Stimulated activated CD4-positive, alpha-beta T cell treated with anti-CD3 and anti-CD28 coated beads, TNF-alpha, amount 100 ng/mL, for 48 hours (primary cell): ENCODE results near the gene SMPD3.
A peak's percentile ranks its signal among the peaks of the same experiment; 100 is the strongest.

ENCODE experiments used
- DNase-seq, 3 donors: peaks; one replicate each; pipeline ENCODE4 v3.0.0-alpha.2; 2020; ENCODE audit warnings: low read depth in 3 of 3

The SMPD3 gene

DNA sequence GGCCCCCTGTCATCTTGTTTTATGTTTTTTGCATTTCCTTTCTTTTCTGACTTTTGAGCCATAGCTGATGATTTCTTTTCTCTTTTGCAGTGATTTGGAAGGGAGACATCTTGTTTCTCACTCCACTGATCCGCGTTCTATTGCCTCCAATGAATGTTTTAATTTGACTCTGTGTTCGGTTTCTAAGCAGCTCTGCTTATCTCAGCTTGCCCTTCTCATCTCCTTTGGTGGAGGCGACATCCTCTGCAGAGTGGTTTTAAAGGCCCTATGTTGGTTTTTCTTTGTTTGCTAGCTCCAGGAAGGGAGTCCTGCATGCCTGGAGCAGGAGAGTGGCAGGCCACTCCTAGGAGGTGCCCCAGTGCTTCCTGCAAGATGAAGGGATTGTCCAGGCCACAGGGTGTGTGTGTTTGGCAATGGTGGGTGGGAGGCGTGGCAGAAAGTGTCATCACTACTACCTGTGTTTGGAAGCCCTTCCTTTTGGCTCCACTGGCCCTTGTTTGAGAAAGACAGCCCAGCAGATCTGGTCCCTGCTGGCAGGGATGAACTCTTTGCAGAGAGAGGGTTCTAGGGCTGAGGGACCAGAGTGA lies 13.6 kb downstream of the SMPD3 start:
- DNase-seq: no peak

DNA sequence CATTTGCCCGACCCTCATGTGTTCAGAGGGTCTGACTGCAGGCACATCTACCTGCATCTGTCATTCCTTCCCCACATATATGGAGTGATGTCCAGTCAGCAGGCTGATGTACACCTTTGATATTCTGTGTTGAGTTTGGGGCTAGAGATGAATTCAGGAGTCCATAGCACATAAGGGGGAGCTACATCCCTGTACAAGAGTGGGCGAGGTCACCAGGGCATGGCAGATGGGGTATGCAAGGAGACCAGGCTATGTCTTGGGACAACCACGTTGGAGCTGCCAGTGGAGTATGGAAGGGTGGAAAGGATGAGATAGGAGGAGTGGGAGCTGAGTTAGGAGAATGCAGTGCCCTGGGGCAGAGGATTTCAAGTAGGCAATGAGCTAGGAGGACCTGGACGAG lies 15.0 kb downstream of the SMPD3 start:
- no peak for DNase-seq

DNA sequence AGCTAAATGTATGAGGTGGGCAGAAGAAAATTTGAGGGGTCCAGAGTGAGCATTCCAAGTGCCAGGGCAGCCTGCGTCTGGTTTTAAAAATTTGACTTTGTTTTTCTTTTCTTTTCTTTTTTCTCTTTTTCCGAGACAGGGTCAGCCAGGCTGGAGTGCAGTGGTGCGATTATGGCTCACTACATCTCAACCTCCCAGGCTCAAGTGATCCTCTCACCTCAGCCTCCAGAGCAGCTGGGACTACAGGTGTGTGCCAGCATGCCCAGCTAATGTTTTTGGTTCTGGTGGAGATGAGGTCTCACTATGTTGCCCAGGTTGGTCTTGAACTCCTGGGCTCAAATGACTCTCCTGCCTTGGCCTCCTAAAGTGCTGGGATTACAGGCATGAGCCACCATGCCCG lies 15.6 kb downstream of the SMPD3 start:
- DNase-seq: no peak

DNA sequence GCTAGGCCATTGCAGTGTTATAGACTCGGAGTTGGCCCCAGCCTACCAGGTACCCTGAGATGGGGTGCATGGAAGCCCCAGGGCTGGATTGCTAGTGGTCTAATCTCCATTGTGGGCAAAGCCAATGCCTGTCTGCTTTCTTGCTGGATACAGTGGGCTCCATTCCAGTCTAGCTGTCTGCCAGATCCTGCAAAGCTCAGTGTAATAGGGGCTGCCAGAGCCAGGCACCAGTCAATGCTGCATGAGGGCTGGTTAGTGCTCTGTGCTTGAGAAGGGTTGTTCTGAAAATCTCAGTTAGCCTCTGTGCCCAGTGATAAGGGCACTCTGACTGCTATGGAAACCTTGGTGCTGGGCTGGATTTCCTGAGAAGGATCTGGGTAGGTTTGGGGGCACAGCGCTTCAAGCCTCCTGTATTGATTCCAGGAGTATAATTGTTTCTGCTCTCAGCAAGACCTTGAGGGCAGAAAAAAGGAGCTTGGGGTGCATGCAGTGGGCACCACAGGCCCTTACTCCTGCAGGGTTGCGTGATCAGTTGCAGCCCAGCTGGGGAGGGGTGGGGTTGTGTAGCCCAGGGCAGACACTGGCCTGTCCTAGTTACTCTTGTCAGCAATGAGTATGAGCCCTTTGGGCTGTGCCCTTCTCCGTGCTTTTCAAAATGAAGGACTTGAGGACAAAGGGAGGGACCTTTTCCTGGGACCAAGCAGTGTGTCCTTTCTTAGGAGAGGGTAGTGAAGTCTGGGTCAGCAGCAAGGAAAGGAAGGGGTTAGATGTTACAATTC lies 19.0 kb downstream of the SMPD3 start:
- DNase-seq: no peak

DNA sequence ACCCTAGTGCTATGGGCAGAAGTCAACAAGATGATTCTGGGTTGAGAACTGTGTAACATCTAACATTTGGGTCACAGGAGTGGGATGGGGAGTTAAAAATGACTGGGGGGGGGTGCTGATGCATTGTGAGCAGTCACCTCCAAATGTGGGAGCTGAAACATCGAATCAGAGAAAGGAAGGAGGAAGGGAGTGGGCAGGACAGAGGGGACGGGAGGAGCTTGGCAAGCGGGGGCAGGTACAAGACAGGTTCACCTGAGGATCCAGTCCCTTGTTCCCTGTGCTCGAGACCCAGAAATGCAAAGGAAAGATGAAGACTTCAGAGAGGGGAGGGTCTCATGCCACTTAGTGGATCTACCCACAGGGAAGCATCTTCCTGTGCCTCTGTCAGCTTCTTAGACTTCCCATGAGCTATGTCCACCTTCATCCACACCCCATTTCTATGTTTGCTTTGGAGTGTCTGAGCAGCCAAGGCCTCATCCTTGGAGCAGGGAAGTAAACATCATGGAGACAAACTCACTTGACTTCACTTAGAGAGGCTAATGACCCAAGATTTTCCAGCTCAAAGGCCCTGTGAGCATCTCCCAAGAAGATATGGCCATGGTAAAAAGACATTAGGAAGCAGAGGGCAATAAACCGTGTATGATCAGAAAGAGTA lies 20.5 kb downstream of the SMPD3 start:
- no peak for DNase-seq

DNA sequence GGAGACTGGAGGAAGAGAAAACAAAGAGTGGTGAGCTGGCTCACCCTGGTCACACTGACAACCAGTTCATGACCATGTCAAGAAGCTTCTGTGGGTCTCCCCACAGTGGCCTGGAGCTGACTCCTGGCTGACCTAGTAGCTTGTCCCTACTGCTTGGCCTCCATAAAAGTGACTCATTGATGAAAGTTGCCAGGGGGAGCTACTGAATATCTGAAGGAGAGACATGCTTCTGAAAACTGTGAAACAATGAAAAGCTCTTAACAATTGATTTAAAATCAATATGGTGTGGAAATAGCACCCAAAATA lies 22.0 kb downstream of the SMPD3 start:
- DNase-seq: no peak

DNA sequence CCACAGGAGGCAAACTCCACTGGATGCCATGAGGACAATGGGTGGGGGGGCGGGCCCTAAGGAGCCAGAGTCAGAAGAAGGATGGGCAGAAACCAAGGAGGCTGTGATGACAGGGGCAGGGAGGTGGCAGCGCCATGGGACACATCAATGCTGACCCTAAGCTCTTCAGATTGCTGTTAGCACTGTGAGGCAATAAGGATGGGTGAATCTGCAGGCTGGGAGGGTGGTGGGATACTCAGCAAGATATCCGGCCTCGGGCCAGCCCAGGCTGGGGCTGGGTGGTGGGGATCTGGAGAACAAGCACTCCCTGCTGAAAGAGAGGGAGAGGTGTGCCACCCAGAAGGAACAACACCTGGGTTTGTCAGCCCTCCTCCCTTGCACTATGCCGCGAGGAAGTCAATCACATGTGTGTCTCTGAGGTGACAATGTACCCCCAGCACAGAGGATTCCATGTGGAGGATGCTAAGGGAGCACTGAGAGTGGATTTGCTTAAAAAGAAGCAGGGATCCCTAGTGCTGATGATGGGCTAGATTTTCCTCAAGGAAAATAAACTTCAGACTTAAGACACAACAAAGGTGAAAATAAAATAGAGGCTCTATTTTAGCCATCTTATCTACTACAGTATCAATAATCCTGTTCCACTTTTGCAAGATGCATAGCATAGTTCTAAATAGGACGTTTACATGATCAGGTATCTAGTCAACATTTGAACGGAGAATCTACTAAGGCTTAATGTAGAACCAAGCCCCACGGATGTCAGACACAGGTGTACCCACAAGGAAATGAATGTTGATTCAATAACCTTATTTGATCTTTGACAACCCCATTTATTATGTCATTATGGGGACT lies 22.6 kb downstream of the SMPD3 start:
- DNase-seq: no peak

DNA sequence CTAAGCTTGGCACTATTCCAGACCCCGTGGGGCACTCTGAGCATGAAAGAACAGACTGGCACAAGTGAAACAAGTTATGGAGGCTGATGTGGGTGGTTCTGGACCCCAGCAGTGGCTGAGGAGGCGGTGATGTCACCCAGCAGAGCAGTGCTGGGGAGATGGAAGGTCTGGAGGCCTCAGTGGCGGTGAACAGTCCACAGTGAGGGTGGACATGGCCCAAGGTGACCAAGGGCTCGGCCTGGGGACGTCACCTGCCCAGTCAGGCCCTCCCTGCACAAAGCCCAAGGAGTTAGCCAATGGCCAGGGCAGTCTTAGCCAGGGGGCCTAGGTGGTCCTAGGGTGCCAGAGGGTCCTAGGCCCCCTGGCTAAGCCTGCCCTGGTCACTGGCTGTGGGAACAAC lies 24.5 kb downstream of the SMPD3 start:
- no peak for DNase-seq

DNA sequence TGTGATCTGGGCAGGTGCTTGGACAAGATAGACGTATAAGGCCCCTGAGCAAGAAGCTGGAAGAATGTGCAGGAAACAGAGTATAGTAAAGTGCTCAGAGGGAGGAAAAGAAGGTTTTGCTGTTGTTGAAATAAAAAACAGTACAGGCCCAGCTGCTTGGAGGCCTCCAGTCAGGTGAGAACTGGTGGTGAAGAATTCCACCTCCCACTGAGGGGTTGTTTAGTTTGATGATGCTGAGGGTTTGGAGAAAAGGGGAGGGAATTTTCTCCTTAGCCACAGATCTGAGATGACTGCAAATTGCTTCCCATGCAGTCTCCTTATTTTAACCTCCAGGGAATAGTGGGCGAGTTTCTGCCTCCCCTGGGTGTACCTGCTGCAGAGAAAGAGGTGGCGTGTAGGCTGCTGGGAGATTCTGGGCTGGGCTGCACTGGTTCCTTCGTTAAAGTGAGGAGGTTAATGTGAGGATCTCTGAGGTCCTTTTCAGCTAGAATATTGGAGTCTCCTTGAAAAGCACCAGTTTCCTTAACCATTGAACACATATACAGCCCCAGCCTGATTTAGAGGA lies 25.8 kb downstream of the SMPD3 start:
- no peak for DNase-seq

DNA sequence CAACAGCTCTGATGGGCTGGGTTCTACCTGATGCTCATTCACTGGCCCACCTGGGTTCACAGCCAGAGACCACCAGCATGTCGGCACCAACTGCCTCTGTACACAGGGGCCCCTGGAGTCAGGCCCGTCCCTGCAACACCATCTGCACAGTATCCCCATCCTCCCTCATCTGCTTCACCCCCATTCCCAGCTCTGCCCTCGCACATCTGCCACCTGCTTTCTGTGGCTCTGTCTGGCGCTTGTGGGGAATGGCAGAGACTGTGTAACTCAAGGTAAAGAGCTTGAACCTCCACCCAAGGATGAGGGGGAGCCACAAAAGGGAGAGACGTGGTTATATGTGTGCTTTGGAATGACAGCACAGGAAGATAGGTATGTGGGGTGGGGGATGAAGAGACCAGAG lies 27.2 kb downstream of the SMPD3 start:
- DNase-seq: no peak

DNA sequence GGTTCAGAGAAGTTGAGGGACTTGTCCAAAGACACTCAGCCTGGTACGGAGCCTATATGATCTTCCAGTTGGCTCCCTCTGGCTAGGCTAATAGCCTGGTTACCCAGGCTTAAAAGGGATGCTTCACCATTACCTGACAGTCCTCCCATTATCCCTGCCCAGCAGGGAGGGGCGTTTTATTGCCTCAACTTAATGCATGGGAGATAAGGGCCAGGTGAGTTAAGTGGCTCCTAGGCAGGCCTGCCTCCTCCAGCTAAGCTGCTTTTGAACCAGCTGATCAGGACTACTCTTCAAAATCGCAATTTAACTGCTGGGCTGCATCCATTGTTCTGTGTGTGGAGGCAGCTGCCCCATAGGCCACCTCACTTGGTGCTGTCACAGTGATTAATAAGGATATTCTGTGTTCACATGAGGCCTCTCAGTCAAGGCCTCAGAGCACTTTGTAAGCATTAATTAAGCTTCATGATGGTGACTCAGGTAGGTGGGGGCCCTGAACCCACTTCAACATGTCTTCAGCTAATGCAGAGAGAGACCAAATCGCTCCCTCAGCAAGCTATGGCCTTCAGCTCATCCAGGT lies 27.9 kb downstream of the SMPD3 start:
- no peak for DNase-seq

DNA sequence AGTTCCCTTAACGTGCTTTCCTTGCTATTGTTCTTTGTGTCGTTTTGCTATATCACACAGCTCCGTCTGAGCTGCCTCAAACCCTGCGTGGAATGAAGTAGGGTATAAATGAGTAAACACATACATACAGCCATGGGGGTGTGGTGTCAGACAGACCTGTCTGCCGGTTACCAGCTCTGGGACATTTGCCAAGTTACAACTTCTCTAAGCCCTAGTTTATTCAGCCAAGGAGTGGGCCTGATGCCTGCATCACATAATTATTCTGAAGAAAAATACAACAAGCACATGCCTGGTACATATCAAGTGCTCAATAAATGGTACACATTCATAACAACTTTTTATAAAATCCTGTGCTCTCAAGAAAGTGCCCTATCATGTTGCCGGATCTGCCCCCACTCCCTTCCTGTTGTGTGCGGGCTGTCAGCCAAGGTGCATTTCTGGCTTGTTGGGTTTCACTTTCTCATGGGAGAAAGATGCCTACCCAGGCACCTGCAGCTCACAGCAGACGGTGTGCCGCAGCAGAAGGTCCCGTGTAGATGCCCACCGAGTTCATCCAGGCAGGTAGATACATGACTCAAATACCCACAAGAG lies 30.5 kb downstream of the SMPD3 start:
- peak; percentile 23 to 54 (median 43) for DNase-seq

DNA sequence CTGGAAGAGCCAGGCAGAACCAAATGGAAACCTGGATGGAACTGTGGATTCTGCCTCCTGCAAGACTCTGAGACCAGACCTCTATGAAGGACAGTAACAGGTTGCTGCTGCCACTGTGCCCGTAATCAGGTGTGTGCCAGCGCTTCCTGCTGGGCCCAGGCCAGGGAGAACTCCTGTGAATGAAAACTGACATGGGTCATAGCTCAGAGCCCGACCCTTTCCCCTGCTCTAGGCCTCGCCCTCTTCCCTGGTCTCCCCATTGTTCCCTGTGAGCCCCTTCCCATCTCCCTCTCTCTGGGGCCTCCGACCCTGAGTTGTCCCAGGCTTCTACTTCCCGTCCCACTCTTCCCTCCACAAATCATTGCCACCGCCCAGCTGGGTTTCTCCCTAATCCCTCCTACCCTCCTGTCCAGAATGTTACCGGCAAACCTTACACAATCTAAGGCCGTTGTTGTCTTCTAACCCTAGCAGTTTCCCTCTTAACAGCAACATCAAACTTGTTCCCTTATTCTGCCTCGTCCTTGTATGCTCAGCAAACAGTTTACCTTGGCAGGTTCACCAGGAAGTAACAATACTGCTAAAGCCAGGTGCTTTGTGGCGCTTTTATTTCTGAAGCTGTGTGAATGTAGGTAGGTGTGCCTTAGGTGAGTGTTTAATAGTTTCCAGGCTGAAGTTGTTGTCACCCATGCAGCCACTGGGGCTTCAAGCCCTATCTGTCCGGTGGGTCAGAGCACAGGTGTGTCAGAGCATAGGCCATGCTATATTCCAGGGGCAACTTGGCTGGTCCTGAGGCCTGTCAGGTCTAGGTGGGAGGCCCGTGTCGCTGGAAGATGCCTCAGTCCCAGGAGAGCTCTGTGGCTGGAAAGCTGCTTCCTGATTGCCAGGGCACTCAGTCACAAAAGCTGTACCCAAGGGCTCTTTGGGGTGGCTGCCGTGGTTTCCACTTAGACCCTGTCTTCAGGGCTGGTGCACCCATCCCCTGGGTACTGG lies 32.0 kb downstream of the SMPD3 start:
- no peak for DNase-seq

DNA sequence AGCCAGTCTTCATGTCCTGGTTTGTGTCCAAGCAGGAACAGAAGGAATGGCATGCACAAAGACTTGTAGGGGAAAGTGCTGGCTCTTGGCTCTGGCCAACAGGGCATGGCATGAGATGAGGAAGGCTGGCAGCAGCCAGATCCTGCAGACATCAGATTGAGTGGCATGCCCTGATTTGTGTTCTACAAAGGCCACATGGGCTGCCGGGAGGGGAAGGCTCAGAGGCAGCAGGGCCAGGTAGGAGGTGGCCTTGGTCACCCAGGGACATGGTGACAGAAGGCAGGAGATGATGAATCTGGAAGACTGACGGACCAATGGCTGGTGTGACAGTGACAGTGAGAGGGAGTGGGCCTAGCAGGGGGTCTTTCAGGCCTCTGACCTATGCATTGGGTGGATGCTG lies 33.7 kb downstream of the SMPD3 start:
- no peak for DNase-seq

DNA sequence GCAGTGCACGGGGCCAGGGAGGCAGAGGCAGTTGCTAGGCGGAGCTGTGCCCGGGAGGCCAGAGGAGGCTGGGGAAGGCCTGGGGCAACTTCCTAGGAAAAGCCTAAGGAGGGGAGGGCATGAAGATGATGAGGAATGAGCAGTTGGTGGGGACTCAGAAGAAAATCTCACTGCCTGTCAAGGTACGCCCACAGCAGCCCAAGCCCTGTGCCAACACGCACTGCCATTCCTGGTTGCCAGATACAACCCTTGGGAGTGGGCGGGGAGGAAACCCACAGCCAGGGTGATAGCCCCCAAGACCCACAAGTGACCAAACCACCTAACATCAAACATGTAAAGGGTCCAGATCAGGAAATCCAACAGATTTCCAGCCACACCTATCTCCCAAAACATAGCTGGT lies 36.2 kb downstream of the SMPD3 start:
- DNase-seq: no peak

DNA sequence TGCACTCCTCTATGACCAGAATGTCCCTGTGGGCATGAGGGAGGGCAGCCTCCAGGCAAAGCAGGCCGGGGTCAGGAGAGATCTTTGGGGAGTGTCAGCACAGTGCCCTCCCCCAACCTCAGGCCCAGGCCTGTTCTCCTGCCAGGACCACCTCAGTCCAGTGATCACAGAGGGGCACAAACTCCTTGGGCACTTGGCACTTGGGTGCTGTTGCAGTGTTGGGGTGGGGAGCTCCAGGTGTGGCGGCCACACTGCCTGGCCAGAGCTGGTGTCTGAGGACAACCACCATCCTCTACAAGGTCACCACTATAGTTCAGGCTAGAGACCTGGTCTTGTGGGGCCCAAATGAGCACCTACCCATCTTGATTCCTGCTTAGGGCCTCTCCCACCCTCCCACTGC lies 37.2 kb downstream of the SMPD3 start:
- no peak for DNase-seq

DNA sequence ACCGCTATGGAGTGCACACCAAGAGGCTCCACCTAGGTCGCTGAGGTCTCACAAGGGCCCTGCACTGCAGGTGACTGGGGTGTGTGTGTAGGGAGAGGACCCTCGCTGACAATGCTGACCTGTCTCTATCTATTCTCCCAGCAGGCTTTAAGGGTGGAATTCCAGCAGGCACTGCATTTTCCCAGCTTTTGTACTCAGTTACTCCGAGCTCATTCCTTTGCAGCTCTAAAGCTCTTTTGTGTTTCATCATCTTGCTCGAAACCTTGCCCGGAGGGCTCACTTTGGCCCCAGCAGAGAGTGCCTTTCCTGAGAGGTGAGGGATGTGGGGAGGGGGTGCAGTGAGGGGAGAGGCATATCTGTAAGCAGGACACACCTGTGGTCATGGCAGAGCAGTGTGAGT lies 39.3 kb downstream of the SMPD3 start:
- no peak for DNase-seq

DNA sequence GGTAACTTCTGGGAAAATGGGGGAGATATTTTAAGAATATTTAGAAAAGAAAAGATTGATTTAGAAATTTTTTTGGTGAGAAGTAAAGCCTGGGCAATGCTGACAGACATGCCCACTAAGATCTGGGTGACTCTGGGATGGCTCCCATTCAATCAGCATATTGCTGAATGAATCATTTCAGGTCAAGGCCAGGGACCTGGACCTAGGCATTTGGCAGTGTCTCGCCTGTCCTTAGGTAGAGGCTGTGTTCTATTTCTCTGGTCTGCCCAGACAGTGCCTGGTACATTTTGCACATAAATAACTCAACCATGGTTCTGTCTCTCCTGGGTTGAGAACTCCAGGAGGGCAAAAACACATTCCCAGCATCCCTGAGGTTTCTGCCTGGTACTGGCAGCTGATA lies 39.9 kb downstream of the SMPD3 start:
- DNase-seq: no peak

DNA sequence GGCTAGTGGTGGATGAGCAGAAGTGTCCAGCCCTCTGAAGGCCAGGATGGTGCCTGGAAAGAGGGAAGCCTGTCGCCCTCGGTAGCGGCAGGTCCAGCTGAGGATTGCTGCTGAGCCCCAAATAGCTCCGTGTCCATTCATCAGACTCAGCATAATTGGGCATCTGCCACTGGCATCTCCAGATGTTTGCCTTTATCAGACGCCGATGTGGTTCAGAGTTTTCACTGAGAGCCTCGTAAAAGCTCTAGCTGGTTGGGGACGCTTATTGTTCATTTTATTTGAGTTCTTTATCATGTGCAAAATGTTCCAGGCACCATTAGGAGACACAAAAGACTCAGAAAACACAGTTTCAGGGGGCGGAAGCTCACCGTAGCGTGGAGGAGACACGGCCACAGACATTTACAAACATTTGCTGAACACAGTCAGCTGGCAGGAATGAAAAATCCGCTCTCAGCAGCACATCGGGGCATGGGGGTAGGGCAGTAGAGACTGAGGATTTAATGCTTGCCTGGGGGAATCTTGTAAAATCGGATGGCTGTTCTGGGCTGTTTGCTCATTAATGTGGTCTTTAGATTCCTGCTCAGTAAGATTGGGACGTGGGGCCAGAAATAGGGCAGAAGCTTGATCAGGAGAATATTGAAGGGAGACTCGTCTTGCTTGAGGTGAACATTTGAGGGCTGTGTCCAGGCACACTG lies 41.7 kb downstream of the SMPD3 start:
- DNase-seq: no peak
